GM23338 (cell line): ENCODE results near the gene LCE3E. TPM values are rescaled to one million over a fixed set of nuclear protein-coding genes. Genes with fewer than 3 reads are reported as not detected.

Experiments used
- ATAC-seq: fragments of 200-7000 bp; cut with Tn5 transposase; 3 replicates; pipeline ENCODE4 v1.9.1; 2020
- DNase-seq: peaks from one replicate; pipeline ENCODE4 v3.0.0-alpha.2; 2015; ENCODE audit warnings: low spot score
- H2AFZ ChIP-seq: fragments of 200-600 bp; sonication (generic); 2 replicates; pipeline ENCODE4 v1.8.0; 2016; ENCODE audit warnings: antibody characterized with exemption, mild to moderate bottlenecking, moderate library complexity
- H3F3A ChIP-seq: fragments of 200-600 bp; sonication (generic); replicated peaks from 2 replicates; pipeline ENCODE4 v1.8.0; 2017; ENCODE audit warnings: antibody characterized with exemption, mixed run types, low read depth
- H3K27ac ChIP-seq: fragments of 200-600 bp; sonication (generic); 2 replicates; pipeline ENCODE4 v1.6.1; 2016; ENCODE audit warnings: low read depth
- H3K27me3 ChIP-seq: fragments of 200-600 bp; sonication (generic); 2 replicates; pipeline ENCODE4 v1.8.0; 2016; ENCODE audit warnings: mild to moderate bottlenecking, mixed run types, moderate library complexity; ENCODE audit not compliant: insufficient read depth
- H3K36me3 ChIP-seq: fragments of 200-600 bp; sonication (generic); 2 replicates; pipeline ENCODE4 v1.8.0; 2016; ENCODE audit warnings: mild to moderate bottlenecking; ENCODE audit not compliant: insufficient read depth
- H3K4me1 ChIP-seq: fragments of 200-600 bp; sonication (generic); 2 replicates; pipeline ENCODE4 v1.8.0; 2016; ENCODE audit warnings: mild to moderate bottlenecking, moderate library complexity; ENCODE audit not compliant: insufficient read depth
- H3K4me2 ChIP-seq: fragments of 200-600 bp; sonication (generic); 2 replicates; pipeline ENCODE4 v1.7.1; 2017; ENCODE audit warnings: mixed run types
- H3K4me3 ChIP-seq: fragments of 200-600 bp; sonication (generic); 2 replicates; pipeline ENCODE4 v1.6.1; 2016; ENCODE audit warnings: mixed run types
- H3K79me2 ChIP-seq: fragments of 200-600 bp; sonication (generic); replicated peaks from 2 replicates; pipeline ENCODE4 v1.8.0; 2017; ENCODE audit warnings: mild to moderate bottlenecking; ENCODE audit not compliant: insufficient read depth
- H3K9me2 ChIP-seq: fragments of 200-600 bp; sonication (generic); 2 replicates; pipeline ENCODE4 v1.8.0; 2017; ENCODE audit not compliant: insufficient read depth
- H4K20me1 ChIP-seq: fragments of 200-600 bp; sonication (generic); replicated peaks from 2 replicates; pipeline ENCODE4 v1.8.0; 2017; ENCODE audit warnings: mild to moderate bottlenecking; ENCODE audit not compliant: insufficient read depth
- H3K27ac Mint-ChIP-seq: 2 replicates; pipeline ENCODE4 v1.8.0; 2020; ENCODE audit warnings: inconsistent platforms, mild to moderate bottlenecking, moderate library complexity, mixed read lengths
- H3K27me3 Mint-ChIP-seq: 3 replicates; pipeline ENCODE4 v1.8.0; 2022; ENCODE audit warnings: low read depth, mild to moderate bottlenecking, moderate library complexity, mixed read lengths, inconsistent platforms; ENCODE audit not compliant: insufficient read depth, poor library complexity
- H3K36me3 Mint-ChIP-seq: 3 replicates; pipeline ENCODE4 v1.8.0; 2021; ENCODE audit warnings: low read depth, mild to moderate bottlenecking, inconsistent platforms, moderate library complexity, mixed read lengths
- H3K4me1 Mint-ChIP-seq: 3 replicates; pipeline ENCODE4 v1.8.0; 2020; ENCODE audit warnings: mild to moderate bottlenecking, inconsistent platforms, mixed read lengths
- H3K4me3 Mint-ChIP-seq: 3 replicates; pipeline ENCODE4 v1.8.0; 2021; ENCODE audit warnings: moderate library complexity, mild to moderate bottlenecking, inconsistent platforms, mixed read lengths
- H3K9me3 Mint-ChIP-seq: 3 replicates; pipeline ENCODE4 v1.8.0; 2020; ENCODE audit warnings: moderate library complexity, mild to moderate bottlenecking, inconsistent platforms, mixed read lengths
- CREB1 ChIP-seq: fragments of 250-450 bp; sonication (Bioruptor Pico); IDR thresholded peaks from 2 replicates; pipeline ENCODE4 v1.5.0; 2020; ENCODE audit warnings: low read depth, mild to moderate bottlenecking, moderate library complexity
- ETS1 ChIP-seq: IDR thresholded peaks from 2 replicates; pipeline ENCODE4 v1.6.1; 2016; ENCODE audit warnings: antibody characterized with exemption
- EZH2 ChIP-seq: fragments of 200-600 bp; sonication (generic); IDR thresholded peaks from one replicate; pipeline ENCODE4 v1.8.0; 2017; ENCODE audit warnings: antibody characterized with exemption, mild to moderate bottlenecking, low read depth; ENCODE audit not compliant: unreplicated experiment
- EZH2phosphoT487 ChIP-seq: fragments of 200-600 bp; sonication (generic); IDR thresholded peaks from one replicate; pipeline ENCODE4 v1.8.1; 2018; ENCODE audit warnings: antibody characterized with exemption; ENCODE audit not compliant: unreplicated experiment
- JUNB ChIP-seq: IDR thresholded peaks from one replicate; pipeline ENCODE4 v1.6.1; 2016; ENCODE audit warnings: antibody characterized with exemption; ENCODE audit not compliant: unreplicated experiment
- NANOG ChIP-seq: IDR thresholded peaks from 2 replicates; pipeline ENCODE4 v1.6.1; 2016; ENCODE audit warnings: antibody characterized with exemption, borderline replicate concordance
- POLR2AphosphoS5 ChIP-seq: IDR thresholded peaks from 2 replicates; pipeline ENCODE4 v1.6.1; 2016; ENCODE audit warnings: antibody characterized with exemption, low read depth
- STAT1 ChIP-seq: IDR thresholded peaks from one replicate; pipeline ENCODE4 v1.6.1; 2016; ENCODE audit warnings: antibody characterized with exemption; ENCODE audit not compliant: unreplicated experiment
- ZNF114 ChIP-seq: fragments of 250-450 bp; sonication (Bioruptor Pico); IDR thresholded peaks from 2 replicates; pipeline ENCODE4 v1.5.0; 2020; ENCODE audit warnings: mild to moderate bottlenecking, moderate library complexity
- ZNF331 ChIP-seq: fragments of 250-450 bp; sonication (Bioruptor Pico); IDR thresholded peaks from 2 replicates; pipeline ENCODE4 v1.5.0; 2020; ENCODE audit warnings: low read depth, mild to moderate bottlenecking, moderate library complexity
- ZNF462 ChIP-seq: fragments of 250-450 bp; sonication (Bioruptor Pico); IDR thresholded peaks from 2 replicates; pipeline ENCODE4 v1.5.0; 2020; ENCODE audit warnings: mild to moderate bottlenecking, moderate library complexity
- polyA plus RNA-seq: library from polyadenylated mRNA; unstranded; fragments of >200 nt; fragmentation: Nextera tagmentation; extraction: Ambion mirVana; gene quantifications from 2 replicates; pipeline ENCODE4 v1.2.1, GENCODE V29; 2016
- total RNA-seq: library from RNA; depleted of rRNA; stranded (reverse); fragments of >200 nt; shearing (Covaris generic); gene quantifications from 2 replicates; pipeline ENCODE4 v1.2.3, GENCODE V29; 2014
- TF ChIP-seq, protein P1 (sequence below), 2 experiments: fragments of 200-600 bp in 1 of 2; sonication (generic) in 1 of 2; conservative IDR thresholded peaks; 2 replicates each; pipeline versions ENCODE4 v1.5.1 to v1.6.1; 2016 to 2017; ENCODE audit warnings: antibody characterized with exemption in 2 of 2, low read depth in 2 of 2, mild to moderate bottlenecking in 2 of 2, moderate library complexity in 1 of 2
- TF ChIP-seq, protein P2 (sequence below): IDR thresholded peaks from one replicate; pipeline ENCODE4 v1.6.1; 2018; ENCODE audit warnings: antibody characterized with exemption; ENCODE audit not compliant: unreplicated experiment

LCE3E gene
- total and polyA plus RNA-seq, 2 experiments from 2014 or later, result not detected

DNA sequence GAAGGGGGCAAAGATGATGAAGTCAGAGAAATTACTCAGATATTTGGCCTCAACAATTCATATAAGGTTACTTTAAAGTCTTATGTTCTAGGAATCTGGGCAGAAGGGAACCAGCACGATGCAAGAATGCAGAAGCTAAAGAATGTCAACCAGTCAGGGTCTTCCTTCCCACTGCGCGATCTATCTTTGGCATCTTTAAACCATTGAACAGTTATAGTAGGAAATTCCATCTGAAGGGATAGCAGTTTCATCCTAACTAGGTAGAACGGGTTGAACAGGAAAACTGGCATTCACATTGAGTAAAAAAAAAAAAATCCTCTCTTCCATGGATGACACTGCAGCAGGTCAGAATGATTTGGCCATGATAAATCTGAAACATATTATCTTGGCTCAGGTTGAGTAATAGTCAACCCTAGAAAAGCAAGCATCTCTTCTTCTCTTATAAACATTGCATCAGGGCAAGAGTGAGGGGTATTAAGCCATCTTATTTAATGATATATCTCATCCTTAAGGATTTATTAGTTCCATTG lies 46.0 kb downstream of the LCE3E start:
- H3K4me2 ChIP-seq, result no peak overlapping the region
- H3K9me3 Mint-ChIP-seq, result peaks cover 5% of the 10 kb centered on the region; the same call in 1 of the 3 replicates
- H3K4me3 Mint-ChIP-seq, result no peak overlapping the region

More for the DNA sequence above, 46.0 kb downstream of the LCE3E start:
- Histone ChIP-seq H3K27me3 (peaks cover 13% of the 10 kb centered on the region), H4K20me1 (no peaks in the 10 kb centered on the region), H2AFZ (no peak overlapping the region), H3K27ac (no peak overlapping the region), H3K79me2 (no peaks in the 10 kb centered on the region), H3F3A (no peaks in the 10 kb centered on the region), H3K9me2 (0 out of 2 replicates have a peak, but pooled peaks cover 4% of the 10 kb centered on the region), H3K4me1 (peaks cover 3% of the 10 kb centered on the region; the same call in 1 of the 2 replicates), H3K36me3 (0 out of 2 replicates have a peak, but pooled peaks cover 5% of the 10 kb centered on the region), H3K4me3 (no peak overlapping the region)
- TF ChIP-seq STAT1 (no peak), ZNF114 (CRISPR knock-in tag) (no peak), NANOG (no peak), POLR2AphosphoS5 (no peak), EZH2 (no peak), JUNB (no peak), ETS1 (no peak), CREB1 (CRISPR knock-in tag) (no peak), ZNF331 (no peak), EZH2phosphoT487 (no peak), ZNF462 (CRISPR knock-in tag) (no peak)
- TF ChIP-seq, protein P1, sequence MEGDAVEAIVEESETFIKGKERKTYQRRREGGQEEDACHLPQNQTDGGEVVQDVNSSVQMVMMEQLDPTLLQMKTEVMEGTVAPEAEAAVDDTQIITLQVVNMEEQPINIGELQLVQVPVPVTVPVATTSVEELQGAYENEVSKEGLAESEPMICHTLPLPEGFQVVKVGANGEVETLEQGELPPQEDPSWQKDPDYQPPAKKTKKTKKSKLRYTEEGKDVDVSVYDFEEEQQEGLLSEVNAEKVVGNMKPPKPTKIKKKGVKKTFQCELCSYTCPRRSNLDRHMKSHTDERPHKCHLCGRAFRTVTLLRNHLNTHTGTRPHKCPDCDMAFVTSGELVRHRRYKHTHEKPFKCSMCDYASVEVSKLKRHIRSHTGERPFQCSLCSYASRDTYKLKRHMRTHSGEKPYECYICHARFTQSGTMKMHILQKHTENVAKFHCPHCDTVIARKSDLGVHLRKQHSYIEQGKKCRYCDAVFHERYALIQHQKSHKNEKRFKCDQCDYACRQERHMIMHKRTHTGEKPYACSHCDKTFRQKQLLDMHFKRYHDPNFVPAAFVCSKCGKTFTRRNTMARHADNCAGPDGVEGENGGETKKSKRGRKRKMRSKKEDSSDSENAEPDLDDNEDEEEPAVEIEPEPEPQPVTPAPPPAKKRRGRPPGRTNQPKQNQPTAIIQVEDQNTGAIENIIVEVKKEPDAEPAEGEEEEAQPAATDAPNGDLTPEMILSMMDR (conservative IDR thresholded peaks at IDR 0.05; ENCODE audit: low read depth in 2 of 2), result no peak
- TF ChIP-seq, protein P2, sequence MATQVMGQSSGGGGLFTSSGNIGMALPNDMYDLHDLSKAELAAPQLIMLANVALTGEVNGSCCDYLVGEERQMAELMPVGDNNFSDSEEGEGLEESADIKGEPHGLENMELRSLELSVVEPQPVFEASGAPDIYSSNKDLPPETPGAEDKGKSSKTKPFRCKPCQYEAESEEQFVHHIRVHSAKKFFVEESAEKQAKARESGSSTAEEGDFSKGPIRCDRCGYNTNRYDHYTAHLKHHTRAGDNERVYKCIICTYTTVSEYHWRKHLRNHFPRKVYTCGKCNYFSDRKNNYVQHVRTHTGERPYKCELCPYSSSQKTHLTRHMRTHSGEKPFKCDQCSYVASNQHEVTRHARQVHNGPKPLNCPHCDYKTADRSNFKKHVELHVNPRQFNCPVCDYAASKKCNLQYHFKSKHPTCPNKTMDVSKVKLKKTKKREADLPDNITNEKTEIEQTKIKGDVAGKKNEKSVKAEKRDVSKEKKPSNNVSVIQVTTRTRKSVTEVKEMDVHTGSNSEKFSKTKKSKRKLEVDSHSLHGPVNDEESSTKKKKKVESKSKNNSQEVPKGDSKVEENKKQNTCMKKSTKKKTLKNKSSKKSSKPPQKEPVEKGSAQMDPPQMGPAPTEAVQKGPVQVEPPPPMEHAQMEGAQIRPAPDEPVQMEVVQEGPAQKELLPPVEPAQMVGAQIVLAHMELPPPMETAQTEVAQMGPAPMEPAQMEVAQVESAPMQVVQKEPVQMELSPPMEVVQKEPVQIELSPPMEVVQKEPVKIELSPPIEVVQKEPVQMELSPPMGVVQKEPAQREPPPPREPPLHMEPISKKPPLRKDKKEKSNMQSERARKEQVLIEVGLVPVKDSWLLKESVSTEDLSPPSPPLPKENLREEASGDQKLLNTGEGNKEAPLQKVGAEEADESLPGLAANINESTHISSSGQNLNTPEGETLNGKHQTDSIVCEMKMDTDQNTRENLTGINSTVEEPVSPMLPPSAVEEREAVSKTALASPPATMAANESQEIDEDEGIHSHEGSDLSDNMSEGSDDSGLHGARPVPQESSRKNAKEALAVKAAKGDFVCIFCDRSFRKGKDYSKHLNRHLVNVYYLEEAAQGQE, result no peak
- Mint-ChIP-seq H3K36me3 (no peaks in the 10 kb centered on the region), H3K27ac (no peak overlapping the region), H3K4me1 (no peaks in the 10 kb centered on the region), H3K27me3 (peaks cover 11% of the 10 kb centered on the region)
- no peak for ATAC-seq
- no peak for DNase-seq
